Stimulated activated CD8-positive, alpha-beta memory T cell treated with anti-CD3 and anti-CD28 coated beads, Interleukin-2, amount 100 ng/mL, for 1 hour (primary cell): ENCODE measurements around the gene COG5.
"Not testable (repeated sequence)": the region's sequence is repeated elsewhere in the genome, so short reads cannot be mapped to it uniquely, and the experiment has no call there.

ENCODE experiments used
- DNase-seq, 2 donors: peaks; one replicate each; pipeline ENCODE4 v3.0.0-alpha.2; 2020; ENCODE audit warnings: low read depth in 2 of 2

The COG5 gene

DNA sequence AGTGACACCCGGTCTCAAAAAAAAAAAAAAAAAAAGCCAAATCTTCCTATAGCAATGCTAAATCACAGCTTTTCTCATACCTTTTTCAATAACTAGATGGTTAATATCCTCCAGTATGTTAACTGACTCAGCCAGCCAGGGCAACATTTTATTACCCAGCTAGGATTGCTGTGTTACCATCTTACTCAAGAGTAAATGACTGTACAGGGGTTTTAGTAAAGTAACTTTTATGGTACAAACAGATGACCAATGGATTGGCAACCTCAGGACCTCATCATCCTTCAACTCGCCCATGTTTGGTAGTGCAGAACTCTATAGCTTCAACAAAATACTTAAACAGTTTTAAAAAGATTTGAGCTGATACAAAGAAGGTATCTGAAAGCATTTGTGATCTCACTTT lies 335.4 kb downstream of the COG5 start:
- no peak for DNase-seq

GRCh38 chr7:107224374-107225223 lies 339.1 kb downstream of the COG5 start:
- no peak for DNase-seq

DNA sequence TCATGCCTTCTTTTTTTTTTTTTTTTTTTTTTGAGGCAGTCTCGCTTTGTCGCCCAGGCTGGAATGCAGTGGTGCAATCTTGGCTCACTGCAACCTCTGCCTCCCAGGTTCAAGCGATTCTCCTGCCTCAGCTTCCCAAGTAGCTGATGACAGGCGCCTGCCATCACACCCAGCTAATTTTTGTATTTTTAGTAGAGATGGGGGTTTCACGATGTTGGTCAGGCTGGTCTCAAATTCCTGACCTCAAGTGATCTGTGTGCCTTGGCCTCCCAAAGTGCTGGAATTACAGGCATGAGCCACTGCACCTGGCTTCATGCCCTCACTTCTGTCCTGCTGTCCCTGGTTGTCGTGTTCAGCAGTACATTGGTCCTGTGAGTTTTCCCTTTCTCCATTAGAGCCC lies 342.9 kb downstream of the COG5 start:
- DNase-seq = not testable (repeated sequence)

DNA sequence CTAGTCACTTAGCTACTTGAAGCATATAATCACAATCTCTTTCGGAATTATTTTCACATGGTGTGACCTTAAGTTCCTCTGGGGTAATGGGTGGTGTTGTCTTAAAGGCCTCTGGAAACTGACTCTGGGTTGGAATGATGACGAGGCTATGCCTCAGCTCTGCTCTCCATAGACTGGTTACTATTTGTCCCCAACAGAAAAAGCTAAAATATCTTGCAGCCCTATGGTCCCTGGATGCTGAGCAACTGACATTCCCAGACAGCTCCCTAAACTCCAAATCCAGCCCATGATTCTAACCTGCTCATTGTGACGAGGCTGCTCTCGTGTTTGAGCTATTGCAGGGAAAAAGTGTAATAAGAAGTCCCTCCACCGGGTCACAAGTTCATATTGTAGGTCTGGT lies 343.4 kb downstream of the COG5 start:
- DNase-seq = no peak

DNA sequence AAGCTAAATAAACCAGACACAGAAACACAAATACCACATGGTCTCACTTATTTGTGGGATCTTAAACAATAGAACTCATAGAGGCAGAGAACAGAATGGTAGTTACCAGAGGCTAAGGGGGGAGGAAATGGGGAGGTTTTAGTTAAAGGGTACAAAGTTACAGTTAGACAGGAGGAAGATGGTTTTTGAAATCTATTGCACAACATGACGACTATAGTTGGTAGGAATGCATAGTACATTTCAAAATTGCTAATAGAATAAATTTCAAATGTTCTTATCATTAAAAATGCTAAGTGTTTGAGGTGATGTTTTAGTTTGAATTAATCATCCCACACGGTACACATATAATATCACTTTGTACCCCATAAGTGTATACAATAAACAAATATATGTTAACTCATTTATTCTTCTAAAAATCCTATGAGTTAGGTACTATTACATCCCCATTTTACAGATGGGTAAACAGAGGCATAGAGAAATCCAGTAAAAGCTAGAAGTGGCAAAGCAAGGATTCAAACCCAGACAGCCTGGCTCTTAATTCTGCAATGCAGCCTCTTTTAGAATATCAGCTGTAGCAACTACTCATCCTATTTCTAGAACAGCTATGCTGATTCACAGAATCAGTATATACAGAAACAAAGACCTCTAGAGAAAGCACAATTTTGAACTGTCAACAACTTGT lies 344.0 kb downstream of the COG5 start:
- DNase-seq = no peak

DNA sequence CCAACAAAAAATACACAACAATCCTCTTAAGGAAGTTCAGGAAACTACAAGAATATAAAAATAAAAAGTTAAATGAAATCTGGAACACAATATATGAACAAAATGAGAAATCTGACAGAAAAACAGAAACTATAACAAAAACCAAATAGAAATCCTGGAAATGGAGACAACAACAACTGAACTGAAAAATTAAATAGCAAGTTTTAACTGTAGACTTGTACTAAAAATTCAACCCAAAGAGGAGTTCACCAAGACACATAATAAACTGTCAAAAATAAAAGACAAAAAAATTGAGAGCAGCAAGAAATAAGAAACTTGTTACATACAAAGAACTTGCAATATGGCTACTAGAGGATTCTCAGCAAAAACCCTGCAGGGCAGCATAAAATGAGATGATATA lies 349.8 kb downstream of the COG5 start:
- no peak for DNase-seq

GRCh38 chr7:107213193-107213788 lies 350.4 kb downstream of the COG5 start:
- DNase-seq = no peak

DNA sequence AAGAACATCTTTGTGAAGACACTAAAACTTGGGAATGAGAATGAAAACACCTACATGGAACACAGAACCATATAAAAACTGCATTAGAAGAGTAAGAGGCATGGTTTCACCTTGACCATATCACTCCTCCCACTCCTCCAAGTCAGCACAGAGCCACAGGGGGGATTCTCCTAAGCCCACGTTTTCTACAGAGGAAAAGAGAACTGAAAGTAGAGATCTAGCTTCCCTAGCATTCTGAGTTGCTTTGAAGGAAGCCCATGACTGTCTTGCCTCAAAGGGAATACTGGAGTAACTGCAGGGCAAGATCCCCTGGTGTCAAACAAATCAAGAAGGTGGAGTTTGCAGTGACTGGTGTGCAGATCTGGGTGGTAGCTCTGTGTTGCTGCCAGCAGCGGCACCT lies 351.0 kb downstream of the COG5 start:
- no peak for DNase-seq

DNA sequence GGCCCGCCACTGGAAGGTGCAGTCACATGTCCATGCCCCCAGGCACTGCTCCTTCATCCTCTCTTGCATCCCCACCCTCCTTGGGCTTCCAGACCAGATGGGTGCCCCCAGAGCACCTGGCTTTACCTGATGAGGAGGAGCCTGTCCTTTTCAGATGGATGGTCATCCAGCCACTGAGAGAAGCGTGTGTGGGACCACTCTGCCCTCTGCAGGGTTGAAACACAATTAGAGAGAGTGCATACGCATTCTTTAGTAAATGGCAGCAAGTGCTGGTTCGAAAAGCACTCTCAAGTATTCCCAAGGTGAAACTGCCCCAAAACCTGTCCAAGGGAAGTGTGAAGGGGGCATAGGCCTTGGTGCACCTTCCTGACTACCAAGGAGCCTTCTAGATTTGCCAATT lies 353.3 kb downstream of the COG5 start:
- no peak for DNase-seq

GRCh38 chr7:107209565-107209964 lies 354.2 kb downstream of the COG5 start:
- no peak for DNase-seq

GRCh38 chr7:107208563-107208962 lies 355.2 kb downstream of the COG5 start:
- no peak for DNase-seq

- no peak for DNase-seq
Observed at GRCh38 chr7:107208024-107208521, 355.6 kb downstream of the COG5 start.

DNA sequence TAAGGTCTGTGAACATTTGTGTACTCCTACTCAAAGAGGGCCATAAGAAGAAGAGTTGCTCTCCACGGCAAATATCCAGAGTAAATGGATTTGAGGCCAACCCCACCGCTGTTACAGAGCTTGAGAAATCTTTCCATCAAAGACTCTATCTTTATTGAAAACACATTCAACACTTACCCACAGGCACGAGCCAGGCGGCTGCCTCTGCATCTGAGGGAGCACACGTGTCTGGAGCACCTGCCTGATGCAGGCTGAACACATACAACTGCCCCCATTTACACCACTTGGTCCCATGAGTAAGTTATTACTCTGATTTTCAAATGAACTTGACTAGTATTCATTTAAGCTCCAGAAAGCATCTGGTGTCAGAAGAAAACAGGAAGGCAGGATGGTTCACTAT lies 356.3 kb downstream of the COG5 start:
- DNase-seq = no peak

DNA sequence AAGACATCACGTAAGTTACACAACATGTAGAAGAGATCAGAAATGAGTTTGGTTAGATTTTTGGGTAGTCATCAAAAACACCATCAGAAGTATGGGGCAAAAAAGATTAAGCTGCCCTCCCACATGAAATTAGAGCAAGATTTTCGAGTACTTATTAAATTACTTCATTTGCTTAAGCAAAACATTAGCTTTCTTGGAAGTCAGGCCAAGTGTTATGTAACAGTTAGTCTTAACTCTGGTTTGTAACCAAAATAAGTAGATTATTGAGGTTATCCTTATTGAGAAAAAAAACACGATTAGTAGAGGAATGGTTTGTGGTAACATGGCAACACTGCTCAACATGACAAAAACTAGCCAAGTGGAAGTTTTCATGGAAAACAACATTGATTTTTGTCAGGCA lies 357.0 kb downstream of the COG5 start:
- DNase-seq = no peak

DNA sequence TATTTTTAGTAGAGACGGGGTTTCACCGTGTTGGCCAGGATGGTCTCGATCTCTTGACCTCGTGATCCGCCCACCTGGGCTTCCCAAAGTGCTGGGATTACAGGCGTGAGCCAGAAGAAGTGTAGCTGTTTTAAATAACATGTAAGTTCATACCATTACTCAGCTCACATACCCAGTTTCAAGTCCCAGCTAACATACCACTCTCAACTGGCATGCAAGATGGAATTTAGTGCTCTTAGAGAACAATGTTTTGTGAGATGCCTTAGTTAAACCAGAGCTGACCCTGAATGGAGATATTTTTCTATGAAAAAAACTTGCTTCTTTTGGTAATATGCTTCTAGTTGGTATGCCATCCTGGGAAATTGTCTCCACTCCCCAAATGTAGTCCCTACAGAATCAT lies 357.6 kb downstream of the COG5 start:
- DNase-seq = no peak

GRCh38 chr7:107203607-107204006 lies 360.1 kb downstream of the COG5 start:
- DNase-seq = no peak

GRCh38 chr7:107201795-107202450 lies 361.8 kb downstream of the COG5 start:
- DNase-seq = no peak

DNA sequence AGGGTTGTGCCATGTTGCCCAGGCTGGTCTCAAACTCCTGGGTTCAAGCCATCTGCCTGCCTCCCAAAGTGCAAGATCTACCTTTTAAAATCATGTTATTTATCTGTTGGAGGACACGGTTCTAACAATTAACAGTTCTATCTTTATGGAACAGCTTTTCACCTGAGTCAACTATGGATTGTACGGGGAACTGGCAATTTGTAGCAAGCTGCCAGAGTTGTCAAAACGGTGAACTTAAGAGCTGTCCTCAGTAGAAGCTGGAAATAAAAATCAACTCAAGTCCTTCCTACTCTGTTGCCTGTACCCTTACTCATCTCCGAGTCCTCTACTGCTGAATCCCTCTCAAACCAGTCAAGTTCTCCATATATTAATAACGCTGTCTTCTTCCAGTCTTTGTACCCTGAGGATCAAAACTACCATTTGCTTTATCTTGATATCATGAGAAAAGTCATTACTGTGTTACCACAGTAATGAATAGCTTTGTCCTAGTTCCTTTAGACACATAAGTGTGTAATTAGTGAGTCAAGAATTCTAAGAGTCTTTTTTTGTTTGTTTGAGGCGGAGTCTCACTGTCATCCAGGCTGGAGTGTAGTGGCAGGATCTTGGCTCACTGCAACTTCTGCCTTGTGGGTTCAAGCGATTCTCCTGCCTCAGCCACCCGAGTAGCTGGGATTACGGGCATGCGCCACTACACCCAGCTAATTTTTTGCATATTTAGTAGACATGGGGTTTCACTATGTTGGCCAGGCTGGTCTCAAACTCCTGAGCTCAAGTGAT lies 366.7 kb downstream of the COG5 start:
- no peak for DNase-seq

GRCh38 chr7:107194052-107194451 lies 369.7 kb downstream of the COG5 start:
- DNase-seq = no peak

- DNase-seq = no peak
Observed at GRCh38 chr7:107190090-107190489, 373.6 kb downstream of the COG5 start.

- no peak for DNase-seq
Observed at GRCh38 chr7:107187774-107188173, 375.9 kb downstream of the COG5 start.
